ENCODE results near the gene FRMPD4.

FRMPD4 gene

DNA sequence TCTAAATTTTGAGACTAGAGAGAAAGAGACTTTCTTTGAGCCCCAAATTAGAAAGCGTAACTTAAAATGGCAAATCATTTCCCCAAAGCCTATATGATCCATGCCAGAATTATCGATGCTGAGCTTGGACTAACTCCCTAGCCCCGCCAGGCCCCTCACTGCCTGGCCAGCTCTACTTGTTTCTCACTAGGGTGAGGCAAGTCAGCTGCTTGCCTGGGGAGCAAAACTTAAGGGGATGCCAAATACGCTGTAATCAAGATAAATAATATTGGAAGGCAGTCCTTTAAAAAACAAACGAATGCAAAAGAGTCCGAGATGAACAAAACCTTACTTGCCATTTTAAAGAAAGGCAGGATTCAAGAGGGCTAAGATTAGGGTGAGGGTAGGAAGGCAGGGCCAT is 236.0 kb downstream of the FRMPD4 start:
- ChIA-PET CTCF (no interaction called here), POLR2A (no interaction called here)
- Histone ChIP-seq H3K36me3 (ENCODE audit: control insufficient read depth in 4 of 4, insufficient read depth in 4 of 4, low read length in 3 of 4) (no peaks in the 10 kb centered on the region), H3K4me1 (ENCODE audit: control extremely low read depth in 1 of 4, control insufficient read depth in 4 of 4, insufficient read depth in 4 of 4, low read length in 3 of 4) (no peaks in the 10 kb centered on the region), H3K27ac (ENCODE audit: insufficient read depth in 1 of 2, low read depth in 1 of 2, low read length in 2 of 2, poor library complexity in 1 of 2, severe bottlenecking in 2 of 2) (no peak overlapping the region), H3K4me3 (ENCODE audit: control insufficient read depth in 1 of 7, extremely low read depth in 1 of 7, insufficient read depth in 4 of 7, low read depth in 2 of 7, low read length in 6 of 7) (no peak overlapping the region), H3K27me3 (replicated peaks in 2 of 5; ENCODE audit: control insufficient read depth in 4 of 5, insufficient read depth in 5 of 5, low read length in 4 of 5) (peaks cover 0 to 2% (median 0%) of the 10 kb centered on the region in 5 experiments), H3K9me3 (ENCODE audit: control extremely low read depth in 1 of 5, control insufficient read depth in 4 of 5, insufficient read depth in 2 of 5, low read depth in 1 of 5, low read length in 4 of 5) (no peaks in the 10 kb centered on the region)
- DNase-seq = no peak
- 90% methylated on average over 5 of the region's 6 CpGs for WGBS (ENCODE audit: insufficient coverage)

DNA sequence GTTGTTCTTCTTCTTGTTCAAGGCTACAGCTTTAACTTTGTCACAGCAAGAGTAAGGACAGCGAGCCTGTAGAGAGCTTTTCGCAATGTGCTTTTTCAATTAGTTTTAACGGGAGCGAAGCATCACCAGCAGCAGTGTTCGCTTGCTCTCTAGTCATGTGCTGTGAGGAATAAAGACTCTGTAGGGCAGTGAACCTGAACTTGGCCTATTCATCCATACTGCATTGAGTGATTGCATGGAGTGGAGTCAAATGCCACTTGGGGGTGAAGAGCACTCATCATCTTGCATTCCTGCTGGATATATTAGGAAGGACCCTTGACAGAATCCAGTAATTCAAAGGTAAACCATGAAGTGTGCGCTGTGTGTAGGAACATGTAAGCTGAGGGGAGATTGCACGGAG is 240.0 kb downstream of the FRMPD4 start:
- 89% methylated on average over 7 of the region's 7 CpGs for WGBS (ENCODE audit: insufficient coverage)
- POLR2A ChIA-PET = no interaction called here
- H3K4me1 ChIP-seq (ENCODE audit: control extremely low read depth in 1 of 4, control insufficient read depth in 4 of 4, insufficient read depth in 4 of 4, low read length in 3 of 4) = no peaks in the 10 kb centered on the region
- peaks cover 0 to 2% (median 0%) of the 10 kb centered on the region in 5 experiments for H3K27me3 ChIP-seq (replicated peaks in 2 of 5; ENCODE audit: control insufficient read depth in 4 of 5, insufficient read depth in 5 of 5, low read length in 4 of 5)
- no peak overlapping the region for H3K4me3 ChIP-seq (ENCODE audit: control insufficient read depth in 1 of 7, extremely low read depth in 1 of 7, insufficient read depth in 4 of 7, low read depth in 2 of 7, low read length in 6 of 7)
- no peaks in the 10 kb centered on the region for H3K9me3 ChIP-seq (ENCODE audit: control extremely low read depth in 1 of 5, control insufficient read depth in 4 of 5, insufficient read depth in 2 of 5, low read depth in 1 of 5, low read length in 4 of 5)
- CTCF ChIA-PET = no interaction called here
- DNase-seq = no peak
- no peak overlapping the region for H3K27ac ChIP-seq (ENCODE audit: insufficient read depth in 1 of 2, low read depth in 1 of 2, low read length in 2 of 2, poor library complexity in 1 of 2, severe bottlenecking in 2 of 2)
- no peaks in the 10 kb centered on the region for H3K36me3 ChIP-seq (ENCODE audit: control insufficient read depth in 4 of 4, insufficient read depth in 4 of 4, low read length in 3 of 4)

DNA sequence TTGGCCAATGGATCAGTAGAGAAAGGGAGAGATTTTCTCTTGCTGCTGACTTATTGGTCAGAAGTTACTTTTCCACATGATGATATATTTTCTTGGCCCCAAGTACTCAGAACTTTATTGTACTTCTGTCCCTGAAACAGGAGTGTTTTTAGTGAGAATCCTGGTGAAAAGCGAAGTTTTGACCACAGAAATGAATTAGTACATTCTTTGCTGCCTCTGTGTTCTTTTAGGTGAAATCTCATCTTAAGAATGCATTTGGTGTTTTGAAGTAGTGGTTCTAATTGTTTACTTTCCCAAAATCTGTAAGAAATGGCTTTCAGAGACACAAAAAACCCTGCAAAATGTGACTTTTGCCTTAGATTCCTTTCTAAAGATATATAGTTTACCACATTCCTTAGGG is 240.4 kb downstream of the FRMPD4 start:
- WGBS (ENCODE audit: insufficient coverage) = no CpG with 5 or more reads among the region's 1 CpG
- CTCF ChIA-PET = no interaction called here
- no peak overlapping the region for H3K4me3 ChIP-seq (ENCODE audit: control insufficient read depth in 1 of 7, extremely low read depth in 1 of 7, insufficient read depth in 4 of 7, low read depth in 2 of 7, low read length in 6 of 7)

DNA sequence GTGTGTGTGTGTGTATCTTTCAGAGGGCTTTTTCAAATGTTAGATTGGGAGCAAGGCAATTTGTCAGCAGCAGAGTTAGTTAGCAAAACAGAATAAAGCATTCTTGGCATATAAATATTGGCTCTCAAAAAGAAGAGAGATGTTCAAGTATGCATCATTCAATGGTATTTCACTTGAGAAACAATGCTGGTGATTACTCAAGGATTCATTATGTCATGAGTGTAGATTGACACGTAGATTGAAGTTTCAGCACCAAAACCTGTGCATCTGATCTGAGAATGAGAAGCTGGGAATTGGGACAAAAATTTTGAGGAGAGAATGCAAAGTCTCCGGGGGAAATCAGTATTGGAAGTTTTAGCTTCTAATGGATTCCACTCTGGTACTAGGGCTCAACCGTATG is 241.4 kb downstream of the FRMPD4 start:
- Histone ChIP-seq H3K36me3 (ENCODE audit: control insufficient read depth in 4 of 4, insufficient read depth in 4 of 4, low read length in 3 of 4) (no peaks in the 10 kb centered on the region), H3K27me3 (replicated peaks in 2 of 5; ENCODE audit: control insufficient read depth in 4 of 5, insufficient read depth in 5 of 5, low read length in 4 of 5) (peaks cover 0 to 2% (median 0%) of the 10 kb centered on the region in 5 experiments), H3K4me3 (ENCODE audit: control insufficient read depth in 1 of 7, extremely low read depth in 1 of 7, insufficient read depth in 4 of 7, low read depth in 2 of 7, low read length in 6 of 7) (no peak overlapping the region), H3K4me1 (ENCODE audit: control extremely low read depth in 1 of 4, control insufficient read depth in 4 of 4, insufficient read depth in 4 of 4, low read length in 3 of 4) (no peaks in the 10 kb centered on the region), H3K27ac (ENCODE audit: insufficient read depth in 1 of 2, low read depth in 1 of 2, low read length in 2 of 2, poor library complexity in 1 of 2, severe bottlenecking in 2 of 2) (no peak overlapping the region), H3K9me3 (ENCODE audit: control extremely low read depth in 1 of 5, control insufficient read depth in 4 of 5, insufficient read depth in 2 of 5, low read depth in 1 of 5, low read length in 4 of 5) (no peaks in the 10 kb centered on the region)
- CTCF ChIA-PET = interaction anchor here (0.7 kb wide), 1 partner anchor 1884 kb away, joined by 3 read pairs; no protein-coding TSS in a partner anchor
- 72% methylated on average over 2 of the region's 3 CpGs for WGBS (ENCODE audit: insufficient coverage)
- no peak for DNase-seq
- POLR2A ChIA-PET = no interaction called here

More for the DNA sequence above, 240.4 kb downstream of the FRMPD4 start:
- DNase-seq = no peak
- Histone ChIP-seq H3K9me3 (ENCODE audit: control extremely low read depth in 1 of 5, control insufficient read depth in 4 of 5, insufficient read depth in 2 of 5, low read depth in 1 of 5, low read length in 4 of 5) (no peaks in the 10 kb centered on the region), H3K27me3 (replicated peaks in 2 of 5; ENCODE audit: control insufficient read depth in 4 of 5, insufficient read depth in 5 of 5, low read length in 4 of 5) (peaks cover 0 to 2% (median 0%) of the 10 kb centered on the region in 5 experiments), H3K27ac (ENCODE audit: insufficient read depth in 1 of 2, low read depth in 1 of 2, low read length in 2 of 2, poor library complexity in 1 of 2, severe bottlenecking in 2 of 2) (no peak overlapping the region), H3K36me3 (ENCODE audit: control insufficient read depth in 4 of 4, insufficient read depth in 4 of 4, low read length in 3 of 4) (no peaks in the 10 kb centered on the region), H3K4me1 (ENCODE audit: control extremely low read depth in 1 of 4, control insufficient read depth in 4 of 4, insufficient read depth in 4 of 4, low read length in 3 of 4) (no peaks in the 10 kb centered on the region)
- POLR2A ChIA-PET = no interaction called here

DNA sequence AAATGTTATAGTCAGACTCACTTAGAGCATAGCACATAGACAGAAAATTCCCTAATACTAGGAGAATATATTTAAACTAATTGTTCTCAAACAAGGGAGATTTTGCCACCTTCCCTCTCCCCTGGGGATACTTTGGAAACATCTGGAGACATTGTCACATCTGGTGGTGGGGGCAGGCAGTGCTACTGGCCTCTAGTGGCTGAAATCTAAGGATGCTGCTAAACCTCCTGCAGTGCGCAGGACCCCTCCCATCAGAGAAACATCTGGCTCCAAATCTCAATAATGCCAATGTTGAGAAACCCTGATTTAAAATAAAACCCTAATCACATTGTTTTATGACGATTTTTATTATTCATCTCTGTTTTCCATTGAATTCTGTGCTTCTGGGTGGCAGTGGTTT is 244.9 kb downstream of the FRMPD4 start:
- no peak for DNase-seq
- H3K4me1 ChIP-seq (ENCODE audit: control extremely low read depth in 1 of 4, control insufficient read depth in 4 of 4, insufficient read depth in 4 of 4, low read length in 3 of 4) = no peaks in the 10 kb centered on the region
- POLR2A ChIA-PET = no interaction called here
- no peak overlapping the region for H3K27ac ChIP-seq (ENCODE audit: insufficient read depth in 1 of 2, low read depth in 1 of 2, low read length in 2 of 2, poor library complexity in 1 of 2, severe bottlenecking in 2 of 2)
- no peaks in the 10 kb centered on the region for H3K9me3 ChIP-seq (ENCODE audit: control extremely low read depth in 1 of 5, control insufficient read depth in 4 of 5, insufficient read depth in 2 of 5, low read depth in 1 of 5, low read length in 4 of 5)
- no peaks in the 10 kb centered on the region for H3K27me3 ChIP-seq (replicated peaks in 2 of 5; ENCODE audit: control insufficient read depth in 4 of 5, insufficient read depth in 5 of 5, low read length in 4 of 5)
- no peak overlapping the region for H3K4me3 ChIP-seq (ENCODE audit: control insufficient read depth in 1 of 7, extremely low read depth in 1 of 7, insufficient read depth in 4 of 7, low read depth in 2 of 7, low read length in 6 of 7)
- no peaks in the 10 kb centered on the region for H3K36me3 ChIP-seq (ENCODE audit: control insufficient read depth in 4 of 4, insufficient read depth in 4 of 4, low read length in 3 of 4)
- WGBS (ENCODE audit: insufficient coverage) = no CpG with 5 or more reads among the region's 2 CpGs
- CTCF ChIA-PET = no interaction called here

DNA sequence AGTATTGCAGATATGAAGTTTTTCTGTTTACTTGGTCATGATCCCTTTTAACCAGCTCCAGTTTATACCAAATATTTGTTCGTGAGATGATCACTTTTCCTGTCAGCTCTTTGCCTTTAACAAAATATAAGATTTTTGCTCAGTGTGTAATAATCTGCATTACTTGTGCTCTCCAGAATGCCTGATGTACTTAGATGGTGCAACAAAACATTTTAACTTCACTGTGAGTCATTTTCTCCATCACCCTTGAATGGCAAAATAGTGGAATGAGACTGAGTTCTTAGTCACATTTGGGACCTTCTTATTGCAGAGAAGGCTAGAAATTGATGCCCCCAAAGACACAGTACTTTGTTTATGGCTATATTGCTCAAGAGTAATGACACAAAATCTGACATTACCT is 252.0 kb downstream of the FRMPD4 start:
- CTCF ChIA-PET = no interaction called here
- Histone ChIP-seq H3K36me3 (ENCODE audit: control insufficient read depth in 4 of 4, insufficient read depth in 4 of 4, low read length in 3 of 4) (no peaks in the 10 kb centered on the region), H3K4me3 (ENCODE audit: control insufficient read depth in 1 of 7, extremely low read depth in 1 of 7, insufficient read depth in 4 of 7, low read depth in 2 of 7, low read length in 6 of 7) (no peak overlapping the region), H3K4me1 (ENCODE audit: control extremely low read depth in 1 of 4, control insufficient read depth in 4 of 4, insufficient read depth in 4 of 4, low read length in 3 of 4) (no peaks in the 10 kb centered on the region), H3K27ac (ENCODE audit: insufficient read depth in 1 of 2, low read depth in 1 of 2, low read length in 2 of 2, poor library complexity in 1 of 2, severe bottlenecking in 2 of 2) (no peak overlapping the region), H3K9me3 (ENCODE audit: control extremely low read depth in 1 of 5, control insufficient read depth in 4 of 5, insufficient read depth in 2 of 5, low read depth in 1 of 5, low read length in 4 of 5) (peaks cover 0 to 3% (median 0%) of the 10 kb centered on the region in 5 experiments), H3K27me3 (replicated peaks in 2 of 5; ENCODE audit: control insufficient read depth in 4 of 5, insufficient read depth in 5 of 5, low read length in 4 of 5) (no peaks in the 10 kb centered on the region)
- no peak for DNase-seq
- WGBS (ENCODE audit: insufficient coverage) = no CpG with 5 or more reads among the region's 1 CpG
- POLR2A ChIA-PET = no interaction called here

- Histone ChIP-seq H3K36me3 (ENCODE audit: control insufficient read depth in 4 of 4, insufficient read depth in 4 of 4, low read length in 3 of 4) (no peaks in the 10 kb centered on the region), H3K9me3 (ENCODE audit: control extremely low read depth in 1 of 5, control insufficient read depth in 4 of 5, insufficient read depth in 2 of 5, low read depth in 1 of 5, low read length in 4 of 5) (peaks cover 0 to 3% (median 0%) of the 10 kb centered on the region in 5 experiments), H3K4me3 (ENCODE audit: control insufficient read depth in 1 of 7, extremely low read depth in 1 of 7, insufficient read depth in 4 of 7, low read depth in 2 of 7, low read length in 6 of 7) (no peak overlapping the region), H3K27ac (ENCODE audit: insufficient read depth in 1 of 2, low read depth in 1 of 2, low read length in 2 of 2, poor library complexity in 1 of 2, severe bottlenecking in 2 of 2) (no peak overlapping the region), H3K27me3 (replicated peaks in 2 of 5; ENCODE audit: control insufficient read depth in 4 of 5, insufficient read depth in 5 of 5, low read length in 4 of 5) (no peaks in the 10 kb centered on the region), H3K4me1 (ENCODE audit: control extremely low read depth in 1 of 4, control insufficient read depth in 4 of 4, insufficient read depth in 4 of 4, low read length in 3 of 4) (no peaks in the 10 kb centered on the region)
- POLR2A ChIA-PET = no interaction called here
- CTCF ChIA-PET = no interaction called here
- no peak for DNase-seq
Observed at GRCh38 chrX:12396584-12396983, 258.3 kb downstream of the FRMPD4 start.

Data from common myeloid progenitor, CD34-positive (primary cell).